K562 (cell line): ENCODE measurements around the gene OPN5.

ENCODE experiments used
- ARID1B ChIP-seq: fragments of 450-650 bp; IDR thresholded peaks from 2 replicates; pipeline ENCODE4 v1.6.1; 2016; ENCODE audit warnings: antibody characterized with exemption, mild to moderate bottlenecking, inconsistent platforms
- BCLAF1 ChIP-seq, 2 experiments: fragments of 450-650 bp in 1 of 2; IDR thresholded peaks; 2 replicates each; pipeline ENCODE4 v1.6.1; 2011 to 2017; ENCODE audit warnings: low read depth in 2 of 2, antibody characterized with exemption in 1 of 2, borderline replicate concordance in 1 of 2, low read length in 1 of 2, mild to moderate bottlenecking in 1 of 2, mixed read lengths in 1 of 2; ENCODE audit not compliant: control insufficient read depth in 1 of 2
- BMI1 ChIP-seq: fragments of 150-350 bp; IDR thresholded peaks from 2 replicates; pipeline ENCODE4 v1.6.1; 2014; ENCODE audit warnings: low read length
- THRAP3 ChIP-seq: fragments of 450-650 bp; IDR thresholded peaks from 2 replicates; pipeline ENCODE4 v1.6.1; 2016; ENCODE audit warnings: mild to moderate bottlenecking, inconsistent platforms, borderline replicate concordance
- U2AF2 ChIP-seq: fragments of 200-400 bp; formaldehyde crosslinking; optimal IDR thresholded peaks from 2 replicates; pipeline ENCODE3; 2017; ENCODE audit warnings: low read depth, mild to moderate bottlenecking, low read length

GRCh38 chr6:47839645-47840044, 57.8 kb downstream of the OPN5 start:
- TF ChIP-seq BCLAF1 (IDR thresholded peaks at IDR 0.05; ENCODE audit: borderline replicate concordance in 1 of 2, control insufficient read depth in 1 of 2, low read depth in 2 of 2, low read length in 1 of 2): no peak
- no peak for TF ChIP-seq U2AF2
- TF ChIP-seq ARID1B: no peak
- TF ChIP-seq THRAP3: no peak
- TF ChIP-seq BMI1: no peak
